Activated B cell treated with CpG ODN at 0.5 μM for 24 hours (primary cell): Measurements from ENCODE around the gene CPEB4. TPM values are rescaled to one million over a fixed set of nuclear protein-coding genes. Genes with fewer than 3 reads are reported as not detected.

ENCODE experiments used
- ATAC-seq: fragments of 200-7000 bp; cut with Tn5 transposase; one replicate; pipeline ENCODE4 v1.10.0; 2021; ENCODE audit warnings: low read depth, mild to moderate bottlenecking, moderate library complexity
- CTCF ChIA-PET: fragments of 350-600 bp; sonication (Branson Sonifier 250); formaldehyde crosslinking; loops from one replicate; lab custom pipeline; 2021; ENCODE audit warnings: antibody characterized with exemption; lab: Charles Lee
- POLR2A ChIA-PET: fragments of 350-600 bp; sonication (Branson Sonifier 250); formaldehyde crosslinking; loops from one replicate; lab custom pipeline; 2021; ENCODE audit warnings: antibody characterized with exemption; lab: Charles Lee
- DNase-seq: peaks from one replicate; pipeline ENCODE4 v3.0.0; 2022
- H3K27ac Mint-ChIP-seq: one replicate; pipeline ENCODE4 v1.8.0; 2020; ENCODE audit warnings: mixed read lengths
- H3K27me3 Mint-ChIP-seq: one replicate; pipeline ENCODE4 v1.8.0; 2021; ENCODE audit warnings: mixed read lengths
- H3K36me3 Mint-ChIP-seq: one replicate; pipeline ENCODE4 v1.8.0; 2021; ENCODE audit warnings: low read depth, mixed read lengths
- H3K4me1 Mint-ChIP-seq: one replicate; pipeline ENCODE4 v1.8.0; 2021; ENCODE audit warnings: mixed read lengths
- H3K4me3 Mint-ChIP-seq: one replicate; pipeline ENCODE4 v1.8.0; 2020; ENCODE audit warnings: mild to moderate bottlenecking, mixed read lengths
- H3K9me3 Mint-ChIP-seq: one replicate; pipeline ENCODE4 v1.8.0; 2020; ENCODE audit warnings: mixed read lengths
- intact Hi-C: fragments of 100-400 bp; cut with micrococcal nuclease; formaldehyde crosslinking; loops from one replicate; pipeline ENCODE4 v1.15.1; 2024
- total RNA-seq: library from RNA; stranded (reverse); gene quantifications from 2 replicates; pipeline ENCODE4 v1.2.3, GENCODE V29; 2022
- TF ChIP-seq, protein P1 (sequence below): fragments of 200-600 bp; IDR thresholded peaks from one replicate; pipeline ENCODE4 v1.8.0; 2022; ENCODE audit warnings: antibody characterized with exemption, mild to moderate bottlenecking

Gene CPEB4
- total RNA-seq, 1 donor from 2014 or later = 30.0 TPM

- POLR2A ChIA-PET = no interaction called here
- no peak overlapping the region for H3K4me3 Mint-ChIP-seq
- H3K4me1 Mint-ChIP-seq = no peaks in the 10 kb centered on the region
- TF ChIP-seq, protein P1, sequence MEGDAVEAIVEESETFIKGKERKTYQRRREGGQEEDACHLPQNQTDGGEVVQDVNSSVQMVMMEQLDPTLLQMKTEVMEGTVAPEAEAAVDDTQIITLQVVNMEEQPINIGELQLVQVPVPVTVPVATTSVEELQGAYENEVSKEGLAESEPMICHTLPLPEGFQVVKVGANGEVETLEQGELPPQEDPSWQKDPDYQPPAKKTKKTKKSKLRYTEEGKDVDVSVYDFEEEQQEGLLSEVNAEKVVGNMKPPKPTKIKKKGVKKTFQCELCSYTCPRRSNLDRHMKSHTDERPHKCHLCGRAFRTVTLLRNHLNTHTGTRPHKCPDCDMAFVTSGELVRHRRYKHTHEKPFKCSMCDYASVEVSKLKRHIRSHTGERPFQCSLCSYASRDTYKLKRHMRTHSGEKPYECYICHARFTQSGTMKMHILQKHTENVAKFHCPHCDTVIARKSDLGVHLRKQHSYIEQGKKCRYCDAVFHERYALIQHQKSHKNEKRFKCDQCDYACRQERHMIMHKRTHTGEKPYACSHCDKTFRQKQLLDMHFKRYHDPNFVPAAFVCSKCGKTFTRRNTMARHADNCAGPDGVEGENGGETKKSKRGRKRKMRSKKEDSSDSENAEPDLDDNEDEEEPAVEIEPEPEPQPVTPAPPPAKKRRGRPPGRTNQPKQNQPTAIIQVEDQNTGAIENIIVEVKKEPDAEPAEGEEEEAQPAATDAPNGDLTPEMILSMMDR = no peak
- no peaks in the 10 kb centered on the region for H3K36me3 Mint-ChIP-seq
- intact Hi-C loops = no loop called here
- no peak for DNase-seq
- H3K27me3 Mint-ChIP-seq = peaks cover 4% of the 10 kb centered on the region
- H3K27ac Mint-ChIP-seq = no peak overlapping the region
- peaks cover 2% of the 10 kb centered on the region for H3K9me3 Mint-ChIP-seq
- no peak for ATAC-seq
- CTCF ChIA-PET = no interaction called here
These were observed 23.8 kb upstream of the CPEB4 start for GRCh38 chr5:173864126-173865050.

DNA sequence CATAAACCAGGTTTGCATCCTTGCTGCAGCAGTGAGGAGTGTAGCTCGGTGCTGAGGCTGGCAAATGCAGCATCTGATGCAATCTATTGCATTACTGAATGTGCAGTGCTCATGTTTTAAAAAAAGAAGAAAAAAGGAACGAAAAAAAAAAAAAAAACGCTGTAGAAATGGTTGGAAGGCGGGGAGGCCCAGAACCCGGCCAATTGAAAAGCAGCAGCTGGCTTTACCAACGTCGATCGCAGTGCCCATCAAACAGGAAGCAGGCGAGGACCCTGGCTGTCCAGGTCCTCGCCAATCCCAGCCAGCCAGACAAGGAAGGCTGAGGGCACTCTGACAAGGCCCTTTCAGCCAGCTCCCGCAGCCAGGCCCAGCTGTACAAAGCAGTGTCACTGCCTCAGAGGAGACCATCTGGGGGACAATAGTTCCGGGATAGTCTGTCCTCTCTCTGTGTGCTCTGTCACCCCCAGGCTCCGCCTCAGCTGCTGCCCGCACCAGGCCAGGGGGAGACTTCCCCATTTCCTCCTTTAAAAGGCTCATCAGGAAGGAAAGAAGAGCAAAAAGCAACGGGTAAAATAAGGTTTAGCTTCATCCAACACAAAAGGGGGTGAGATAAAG lies 21.8 kb upstream of the CPEB4 start:
- DNase-seq = no peak
- ChIA-PET POLR2A (no interaction called here), CTCF (no interaction called here)
- Mint-ChIP-seq H3K27ac (no peak overlapping the region), H3K4me3 (no peak overlapping the region), H3K9me3 (peaks cover 2% of the 10 kb centered on the region), H3K4me1 (no peaks in the 10 kb centered on the region), H3K36me3 (no peaks in the 10 kb centered on the region), H3K27me3 (peaks cover 4% of the 10 kb centered on the region)
- no peak for ATAC-seq
- TF ChIP-seq, protein P1 = no peak
- intact Hi-C loops = no loop called here

DNA sequence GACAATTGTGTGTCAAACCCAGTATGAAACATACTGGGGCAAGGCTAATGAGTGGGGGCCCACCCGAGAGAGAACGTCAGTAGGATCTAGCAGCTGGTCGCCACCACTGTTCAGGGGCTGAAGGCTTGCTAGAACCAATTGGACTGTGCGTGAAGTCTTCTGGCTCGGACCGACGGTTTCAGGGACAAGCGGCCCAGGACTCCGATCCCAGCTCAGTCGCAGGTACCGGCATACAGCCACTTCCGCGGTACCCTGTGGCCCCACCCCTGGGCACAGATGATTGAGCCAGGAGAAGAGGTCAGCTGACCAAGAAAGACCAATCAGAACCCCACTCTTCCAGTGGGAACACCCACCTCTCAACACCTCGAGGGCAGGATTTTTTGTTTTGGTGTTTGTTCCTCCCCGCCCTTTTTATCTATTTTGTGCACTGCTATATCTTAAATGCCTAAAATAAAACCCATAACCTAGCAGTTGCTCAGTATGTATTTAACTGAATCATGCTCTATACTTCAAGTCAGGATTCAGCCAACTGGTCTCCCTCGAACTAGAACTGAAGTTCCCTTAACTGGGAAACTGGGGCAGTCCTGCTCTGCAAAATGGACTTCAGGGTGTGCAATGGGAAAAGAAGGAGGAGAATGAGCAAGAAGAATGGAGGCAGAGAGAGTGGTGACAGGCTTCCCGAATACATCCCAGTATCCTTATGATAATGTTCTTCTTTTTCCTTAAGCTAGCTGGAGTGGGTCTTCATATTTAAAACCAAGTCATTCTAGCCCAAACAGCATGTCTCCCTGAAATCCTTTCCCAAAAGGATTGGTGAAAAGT lies 21.1 kb upstream of the CPEB4 start:
- intact Hi-C loops = no loop called here
- Mint-ChIP-seq H3K36me3 (no peaks in the 10 kb centered on the region), H3K4me3 (no peak overlapping the region), H3K27me3 (peaks cover 4% of the 10 kb centered on the region), H3K9me3 (peaks cover 2% of the 10 kb centered on the region), H3K27ac (no peak overlapping the region), H3K4me1 (no peaks in the 10 kb centered on the region)
- ATAC-seq (no peak), DNase-seq (no peak)
- ChIA-PET CTCF (no interaction called here), POLR2A (interaction anchor here (0.6 kb wide), 1 partner anchor 1620 kb away, joined by 6 read pairs; no protein-coding TSS in a partner anchor)
- TF ChIP-seq, protein P1 = no peak

DNA sequence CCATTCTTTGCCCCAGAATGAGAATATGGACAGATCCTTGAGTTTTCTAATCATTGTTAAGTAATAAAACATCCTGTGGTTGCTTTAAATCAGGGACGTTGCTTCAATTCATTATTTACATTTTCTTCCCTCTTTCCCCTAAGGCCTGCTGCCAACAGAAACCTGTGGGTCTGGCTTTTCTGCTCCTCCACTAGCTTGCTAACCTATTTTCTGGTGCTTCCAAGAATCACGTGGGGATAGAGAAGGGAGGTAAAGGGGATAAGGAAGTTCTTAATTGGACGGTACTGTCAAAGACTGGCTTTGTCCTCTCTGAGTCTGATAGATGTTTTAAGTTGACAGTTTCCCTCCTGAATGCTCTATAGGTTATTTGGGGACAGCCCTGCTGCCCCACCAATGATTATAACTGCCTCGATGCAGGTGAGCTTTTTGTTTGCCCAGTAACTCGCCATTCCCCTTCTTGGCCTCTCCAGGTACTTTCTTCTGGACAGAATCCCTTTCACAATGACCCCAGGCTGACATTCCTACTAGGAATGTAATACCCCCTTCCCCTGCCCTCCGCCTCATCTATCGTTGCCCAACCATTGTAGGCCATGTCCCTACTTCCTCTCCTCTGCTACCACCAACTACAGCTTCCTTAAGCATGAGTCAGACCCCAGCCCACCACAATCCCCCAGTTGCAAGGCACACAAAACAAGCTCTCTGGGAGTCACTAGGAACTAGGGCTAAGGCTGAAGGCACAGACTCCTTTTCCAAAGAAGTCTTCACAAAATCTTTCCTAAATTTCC lies 19.9 kb upstream of the CPEB4 start:
- no peak for DNase-seq
- POLR2A ChIA-PET = no interaction called here
- no peak for ATAC-seq
- Mint-ChIP-seq H3K27me3 (peaks cover 4% of the 10 kb centered on the region), H3K36me3 (no peaks in the 10 kb centered on the region), H3K4me3 (no peak overlapping the region), H3K9me3 (peaks cover 2% of the 10 kb centered on the region), H3K27ac (no peak overlapping the region), H3K4me1 (no peaks in the 10 kb centered on the region)
- CTCF ChIA-PET = no interaction called here
- TF ChIP-seq, protein P1 = no peak
- intact Hi-C loops = no loop called here
